CD4-positive, alpha-beta T cell treated with Interleukin-6 at 100 ng/mL for 8 hours (primary cell): ENCODE results near the gene NOBOX.
"Not testable (repeated sequence)": the region's sequence is repeated elsewhere in the genome, so short reads cannot be mapped to it uniquely, and the experiment has no call there.

Experiments
- DNase-seq: peaks from one replicate; pipeline ENCODE4 v3.0.0-alpha.2; 2020; ENCODE audit warnings: mixed read lengths, low spot score

The NOBOX gene

GRCh38 chr7:144391014-144391413 is 12.5 kb downstream of the NOBOX start:
- DNase-seq, result no peak

- DNase-seq, result no peak
Measured at GRCh38 chr7:144390481-144390880, 13.0 kb downstream of the NOBOX start.

GRCh38 chr7:144388950-144389349 is 14.5 kb downstream of the NOBOX start:
- DNase-seq, result no peak

- DNase-seq, result no peak
Measured at GRCh38 chr7:144386741-144387140, 16.8 kb downstream of the NOBOX start.

GRCh38 chr7:144384555-144385245 is 18.8 kb downstream of the NOBOX start:
- DNase-seq, result no peak

GRCh38 chr7:144384071-144384470 is 19.4 kb downstream of the NOBOX start:
- no peak for DNase-seq

GRCh38 chr7:144379776-144380384 is 23.6 kb downstream of the NOBOX start:
- DNase-seq, result no peak

GRCh38 chr7:144378651-144379050 is 24.8 kb downstream of the NOBOX start:
- DNase-seq, result no peak

GRCh38 chr7:144369221-144369620 is 34.3 kb downstream of the NOBOX start:
- DNase-seq, result not testable (repeated sequence)

GRCh38 chr7:144367250-144367649 is 36.2 kb downstream of the NOBOX start:
- DNase-seq, result not testable (repeated sequence)

GRCh38 chr7:144365523-144365922 is 38.0 kb downstream of the NOBOX start:
- not testable (repeated sequence) for DNase-seq

- not testable (repeated sequence) for DNase-seq
Measured at GRCh38 chr7:144362061-144362460, 41.4 kb downstream of the NOBOX start.

- DNase-seq, result not testable (repeated sequence)
Measured at GRCh38 chr7:144356860-144357259, 46.6 kb downstream of the NOBOX start.

- not testable (repeated sequence) for DNase-seq
Measured at GRCh38 chr7:144356185-144356584, 47.3 kb downstream of the NOBOX start.

GRCh38 chr7:144355176-144355822 is 48.2 kb downstream of the NOBOX start, which contains the start of gene ARHGEF5:
TSS of gene ARHGEF5 (plus strand) at chr7:144355402. CDS start at chr7:144362670, 7,268 bp downstream.
- DNase-seq, result not testable (repeated sequence)

- not testable (repeated sequence) for DNase-seq
Measured at GRCh38 chr7:144351667-144352066, 51.8 kb downstream of the NOBOX start.

GRCh38 chr7:144348625-144349024 is 54.9 kb downstream of the NOBOX start:
- DNase-seq, result not testable (repeated sequence)
